Endothelial cell of umbilical vein (primary cell): ENCODE results near the gene FOXP1. TPM values are rescaled to one million over a fixed set of nuclear protein-coding genes. Genes with fewer than 3 reads are reported as not detected.

ENCODE experiments used
- BruUV-seq: library from RNA; stranded (reverse); fragments of 400-500 nt; replicated peaks from 2 replicates; lab custom pipeline; 2021; lab: Mats Ljungman, UMichigan
- CTCF ChIA-PET: fragments of 300-600, 350-600 bp; sonication (Branson Sonifier 250); formaldehyde crosslinking; loops from one replicate; lab custom pipeline; 2021; ENCODE audit warnings: antibody characterized with exemption, inconsistent platforms; lab: Charles Lee
- POLR2A ChIA-PET: fragments of 300-600, 350-600 bp; sonication (Branson Sonifier 250); formaldehyde crosslinking; loops from one replicate; lab custom pipeline; 2021; ENCODE audit warnings: antibody characterized with exemption, inconsistent platforms; lab: Charles Lee
- DNase-seq: peaks from one replicate; pipeline ENCODE4 v3.0.0-alpha.2; 2011; ENCODE audit warnings: low read depth, low spot score
- FAIRE-seq: peaks from 2 replicates; lab custom pipeline; 2011; peaks lifted over from hg19 to GRCh38; lab: Jason Lieb, UNC
- H2AFZ ChIP-seq: 2 replicates; pipeline ENCODE4 v1.6.0; 2012; ENCODE audit warnings: low read depth, low read length, control low read depth, inconsistent platforms
- H3K27ac ChIP-seq: 2 replicates; pipeline ENCODE4 v1.5.1; 2011; ENCODE audit warnings: low read depth, mild to moderate bottlenecking, control low read depth, low read length, moderate library complexity; ENCODE audit not compliant: insufficient read depth
- H3K27me3 ChIP-seq, 2 experiments: 2 replicates each; pipeline versions ENCODE4 v1.6.0 to v1.6.1; 2011; ENCODE audit warnings: low read length in 2 of 2, mixed read lengths in 1 of 2; ENCODE audit not compliant: control insufficient read depth in 2 of 2, insufficient read depth in 2 of 2
- H3K36me3 ChIP-seq, 2 experiments: 2 replicates in 1 of 2; 3 replicates in 1 of 2; pipeline ENCODE4 v1.5.1; 2011; ENCODE audit warnings: low read length in 2 of 2, mild to moderate bottlenecking in 1 of 2, moderate library complexity in 1 of 2; ENCODE audit not compliant: control insufficient read depth in 2 of 2, insufficient read depth in 2 of 2; ENCODE audit errors: extremely low read depth in 1 of 2
- H3K4me1 ChIP-seq: 3 replicates; pipeline ENCODE4 v1.5.1; 2011; ENCODE audit warnings: mild to moderate bottlenecking, low read length; ENCODE audit not compliant: control insufficient read depth, insufficient read depth; ENCODE audit errors: extremely low read depth
- H3K4me2 ChIP-seq: 2 replicates; pipeline ENCODE4 v1.6.1; 2011; ENCODE audit warnings: low read length, control low read depth, mixed read lengths; ENCODE audit not compliant: insufficient read depth
- H3K4me3 ChIP-seq, 3 experiments: fragments of 200-600 bp in 1 of 3; sonication (generic), shearing (Covaris generic) in 1 of 3; replicated peaks in 1 of 3; 2 replicates each; pipeline ENCODE4 v1.5.1; 2011 to 2016; ENCODE audit warnings: control low read depth in 3 of 3, low read length in 3 of 3, mild to moderate bottlenecking in 2 of 3, inconsistent platforms in 1 of 3, low read depth in 1 of 3, moderate library complexity in 1 of 3; ENCODE audit not compliant: insufficient read depth in 1 of 3
- H3K79me2 ChIP-seq: 2 replicates; pipeline ENCODE4 v1.6.0; 2012; ENCODE audit warnings: low read length, inconsistent platforms; ENCODE audit not compliant: control insufficient read depth, insufficient read depth
- H3K9ac ChIP-seq: replicated peaks from 2 replicates; pipeline ENCODE3; 2011; ENCODE audit warnings: low read length, control low read depth; ENCODE audit not compliant: insufficient read depth; ENCODE audit errors: extremely low read depth
- H3K9me1 ChIP-seq: replicated peaks from 3 replicates; pipeline ENCODE4 v1.6.0; 2011; ENCODE audit warnings: mild to moderate bottlenecking, low read length; ENCODE audit not compliant: control insufficient read depth, insufficient read depth; ENCODE audit errors: extremely low read depth
- H3K9me3 ChIP-seq: replicated peaks from 2 replicates; pipeline ENCODE4 v1.5.1; 2012; ENCODE audit warnings: low read length, inconsistent platforms; ENCODE audit not compliant: control insufficient read depth, insufficient read depth
- H4K20me1 ChIP-seq: replicated peaks from 2 replicates; pipeline ENCODE3; 2011; ENCODE audit warnings: mild to moderate bottlenecking, low read length; ENCODE audit not compliant: control insufficient read depth, insufficient read depth; ENCODE audit errors: extremely low read depth
- EZH2 ChIP-seq: IDR thresholded peaks from 2 replicates; pipeline ENCODE4 v1.6.1; 2012; ENCODE audit warnings: borderline replicate concordance, low read depth, mild to moderate bottlenecking, moderate library complexity, low read length, inconsistent platforms; ENCODE audit not compliant: severe bottlenecking
- FOS ChIP-seq: IDR thresholded peaks from 2 replicates; pipeline ENCODE4 v1.6.1; 2011; ENCODE audit warnings: mild to moderate bottlenecking, low read length, moderate library complexity, borderline replicate concordance; ENCODE audit not compliant: insufficient read depth
- GATA2 ChIP-seq: IDR thresholded peaks from 2 replicates; pipeline ENCODE4 v1.7.0; 2011; ENCODE audit warnings: low read depth, mild to moderate bottlenecking, moderate library complexity, mixed read lengths, low read length; ENCODE audit not compliant: insufficient read length, insufficient read depth
- MYC ChIP-seq: IDR thresholded peaks from one replicate; pipeline ENCODE4 v1.6.1; 2011; ENCODE audit warnings: mild to moderate bottlenecking, low read depth, low read length
- POLR2A ChIP-seq: IDR thresholded peaks from 2 replicates; pipeline ENCODE4 v1.6.1; 2012; ENCODE audit warnings: low read depth, mild to moderate bottlenecking, control low read depth, low read length
- POLR2AphosphoS5 ChIP-seq: IDR thresholded peaks from 2 replicates; pipeline ENCODE4 v1.6.1; 2012; ENCODE audit warnings: low read depth, mild to moderate bottlenecking, control low read depth, low read length, moderate library complexity; ENCODE audit not compliant: insufficient read depth
- dilution Hi-C: fragments of 300-500 bp; cut with MboI; formaldehyde crosslinking; loops from one replicate; pipeline ENCODE4 v1.15.0; 2019; ENCODE audit warnings: low sequenced_read_pairs; ENCODE audit not compliant: extremely low pct_ligation_motif_present
- intact Hi-C: fragments of 100-400 bp; cut with micrococcal nuclease; formaldehyde crosslinking; loops from one replicate; pipeline ENCODE4 v1.10.0; 2022
- polyA plus RNA-seq, 4 experiments: library from polyadenylated mRNA; depleted of rRNA in 3 of 4; stranded (reverse) in 3 of 4; unstranded in 1 of 4; fragments of >200 nt; gene quantifications; 2 replicates each; pipeline versions ENCODE4 v1.2.1 to v1.2.3, GENCODE V29; 2011 to 2012; ENCODE audit warnings: missing spikeins in 1 of 4
- total RNA-seq: library from RNA; stranded (reverse); gene quantifications from 2 replicates; pipeline ENCODE4 v1.2.3, GENCODE V29; 2021
- TF ChIP-seq, protein P1 (sequence below), 2 donors: IDR thresholded peaks; 1 replicate in 1 of 2; 2 replicates in 1 of 2; pipeline ENCODE4 v1.5.1; 2011; ENCODE audit warnings: low read length in 2 of 2, mild to moderate bottlenecking in 2 of 2, moderate library complexity in 2 of 2, control low read depth in 1 of 2, inconsistent platforms in 1 of 2, low read depth in 1 of 2; ENCODE audit not compliant: insufficient read depth in 1 of 2; ENCODE audit errors: extremely low read depth in 1 of 2
- TF ChIP-seq, protein P2 (sequence below): IDR thresholded peaks from 2 replicates; pipeline ENCODE4 v1.6.1; 2011; ENCODE audit not compliant: insufficient read depth, insufficient read length

FOXP1 gene
- total and polyA plus RNA-seq, 2 donors (not counting 3 experiments of a cell fraction or from before 2014, with no cell fraction given) = 41.0 to 107 TPM

DNA sequence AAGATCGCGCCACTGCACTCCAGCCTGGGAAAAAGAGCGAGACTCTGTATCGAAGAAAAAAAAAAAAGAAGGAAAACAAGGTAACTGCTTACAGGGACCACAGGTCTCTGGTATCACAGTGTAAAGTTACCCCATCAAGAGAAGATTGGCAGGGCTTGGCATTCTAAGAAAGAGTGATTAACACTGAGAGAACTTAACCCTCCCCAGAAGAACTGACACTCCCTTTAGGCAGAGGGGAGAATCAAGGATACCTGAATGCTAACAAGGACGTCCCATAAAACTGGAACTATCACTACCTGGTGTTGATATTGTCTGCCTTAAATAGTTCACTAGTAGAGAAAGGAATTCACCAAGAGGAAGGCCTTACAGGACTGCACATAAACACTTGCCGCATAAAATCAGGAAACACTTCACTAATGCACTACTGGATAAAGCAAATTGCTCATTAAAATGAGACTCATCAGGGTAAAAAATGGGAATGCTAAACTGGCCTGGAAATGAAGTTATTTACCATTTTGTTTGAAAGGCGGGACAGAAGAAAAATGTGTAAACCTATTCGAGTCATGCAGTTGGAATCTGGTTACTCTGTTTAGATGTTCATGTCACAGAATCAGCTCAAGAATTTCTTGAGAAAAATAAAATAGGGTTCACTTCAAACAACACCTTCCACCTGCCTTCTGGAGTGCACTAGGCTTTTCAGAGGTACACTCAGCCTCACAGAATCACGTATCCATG is 121.6 kb downstream of the FOXP1 start:
- Histone ChIP-seq H3K9me3 (no peaks in the 10 kb centered on the region), H3K79me2 (no peaks in the 10 kb centered on the region), H3K27ac (no peak overlapping the region), H3K9ac (no peak overlapping the region), H4K20me1 (no peaks in the 10 kb centered on the region), H3K4me2 (no peak overlapping the region), H3K4me1 (peaks cover 4% of the 10 kb centered on the region), H3K4me3 (no peak overlapping the region), H3K36me3 (no peaks in the 10 kb centered on the region), H2AFZ (no peak overlapping the region), H3K9me1 (no peaks in the 10 kb centered on the region), H3K27me3 (no peaks in the 10 kb centered on the region)
- no peak for TF ChIP-seq MYC
- TF ChIP-seq, protein P1, sequence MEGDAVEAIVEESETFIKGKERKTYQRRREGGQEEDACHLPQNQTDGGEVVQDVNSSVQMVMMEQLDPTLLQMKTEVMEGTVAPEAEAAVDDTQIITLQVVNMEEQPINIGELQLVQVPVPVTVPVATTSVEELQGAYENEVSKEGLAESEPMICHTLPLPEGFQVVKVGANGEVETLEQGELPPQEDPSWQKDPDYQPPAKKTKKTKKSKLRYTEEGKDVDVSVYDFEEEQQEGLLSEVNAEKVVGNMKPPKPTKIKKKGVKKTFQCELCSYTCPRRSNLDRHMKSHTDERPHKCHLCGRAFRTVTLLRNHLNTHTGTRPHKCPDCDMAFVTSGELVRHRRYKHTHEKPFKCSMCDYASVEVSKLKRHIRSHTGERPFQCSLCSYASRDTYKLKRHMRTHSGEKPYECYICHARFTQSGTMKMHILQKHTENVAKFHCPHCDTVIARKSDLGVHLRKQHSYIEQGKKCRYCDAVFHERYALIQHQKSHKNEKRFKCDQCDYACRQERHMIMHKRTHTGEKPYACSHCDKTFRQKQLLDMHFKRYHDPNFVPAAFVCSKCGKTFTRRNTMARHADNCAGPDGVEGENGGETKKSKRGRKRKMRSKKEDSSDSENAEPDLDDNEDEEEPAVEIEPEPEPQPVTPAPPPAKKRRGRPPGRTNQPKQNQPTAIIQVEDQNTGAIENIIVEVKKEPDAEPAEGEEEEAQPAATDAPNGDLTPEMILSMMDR (IDR thresholded peaks at IDR 0.05; ENCODE audit: extremely low read depth in 1 of 2, insufficient read depth in 1 of 2, low read depth in 1 of 2, low read length in 2 of 2) = no peak
- no peak for TF ChIP-seq FOS
- no peak for TF ChIP-seq EZH2
- no peak for TF ChIP-seq POLR2AphosphoS5
- no peak for TF ChIP-seq GATA2
- TF ChIP-seq, protein P2, sequence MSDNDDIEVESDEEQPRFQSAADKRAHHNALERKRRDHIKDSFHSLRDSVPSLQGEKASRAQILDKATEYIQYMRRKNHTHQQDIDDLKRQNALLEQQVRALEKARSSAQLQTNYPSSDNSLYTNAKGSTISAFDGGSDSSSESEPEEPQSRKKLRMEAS = no peak
- TF ChIP-seq POLR2A = no peak
- BruUV-seq = no TSS peak
- FAIRE-seq (no peak), DNase-seq (no peak)
- CTCF ChIA-PET = no interaction called here
- intact Hi-C loops (no loop called here), dilution Hi-C loops (no loop called here)
- POLR2A ChIA-PET = no interaction called here
